Measurements from ENCODE around the gene FUT2. TPM values are rescaled to one million over a fixed set of nuclear protein-coding genes. Genes with fewer than 3 reads are reported as not detected.

Gene FUT2
- total RNA-seq, 2 donors from 2014 or later: 125 to 141 TPM

GRCh38 chr19:48660852-48661710 is 34.7 kb upstream of the FUT2 start:
- no peak overlapping the region for H3K9ac ChIP-seq (ENCODE audit: low read depth in 2 of 2, low read length in 2 of 2)
- no peaks in the 10 kb centered on the region for H3K9me3 ChIP-seq
- intact Hi-C loops (cut with DNase I): no loop called here
- H3K4me3 ChIP-seq: peak overlapping the region; percentile 2
- H3K4me1 ChIP-seq: no peaks in the 10 kb centered on the region
- peak; percentile 80 for DNase-seq
- TF ChIP-seq, protein P1, sequence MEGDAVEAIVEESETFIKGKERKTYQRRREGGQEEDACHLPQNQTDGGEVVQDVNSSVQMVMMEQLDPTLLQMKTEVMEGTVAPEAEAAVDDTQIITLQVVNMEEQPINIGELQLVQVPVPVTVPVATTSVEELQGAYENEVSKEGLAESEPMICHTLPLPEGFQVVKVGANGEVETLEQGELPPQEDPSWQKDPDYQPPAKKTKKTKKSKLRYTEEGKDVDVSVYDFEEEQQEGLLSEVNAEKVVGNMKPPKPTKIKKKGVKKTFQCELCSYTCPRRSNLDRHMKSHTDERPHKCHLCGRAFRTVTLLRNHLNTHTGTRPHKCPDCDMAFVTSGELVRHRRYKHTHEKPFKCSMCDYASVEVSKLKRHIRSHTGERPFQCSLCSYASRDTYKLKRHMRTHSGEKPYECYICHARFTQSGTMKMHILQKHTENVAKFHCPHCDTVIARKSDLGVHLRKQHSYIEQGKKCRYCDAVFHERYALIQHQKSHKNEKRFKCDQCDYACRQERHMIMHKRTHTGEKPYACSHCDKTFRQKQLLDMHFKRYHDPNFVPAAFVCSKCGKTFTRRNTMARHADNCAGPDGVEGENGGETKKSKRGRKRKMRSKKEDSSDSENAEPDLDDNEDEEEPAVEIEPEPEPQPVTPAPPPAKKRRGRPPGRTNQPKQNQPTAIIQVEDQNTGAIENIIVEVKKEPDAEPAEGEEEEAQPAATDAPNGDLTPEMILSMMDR (IDR thresholded peaks at IDR 0.05): no peak
- no peaks in the 10 kb centered on the region for H3K36me3 ChIP-seq
- H3K27ac ChIP-seq: no peak overlapping the region
- no peaks in the 10 kb centered on the region for H3K27me3 ChIP-seq

GRCh38 chr19:48661711-48662090 is 34.1 kb upstream of the FUT2 start:
- H3K27me3 ChIP-seq: no peaks in the 10 kb centered on the region
- no peak overlapping the region for H3K9ac ChIP-seq (ENCODE audit: low read depth in 2 of 2, low read length in 2 of 2)
- no peaks in the 10 kb centered on the region for H3K36me3 ChIP-seq
- TF ChIP-seq, protein P1 (IDR thresholded peaks at IDR 0.05): no peak
- no peaks in the 10 kb centered on the region for H3K4me1 ChIP-seq
- no peaks in the 10 kb centered on the region for H3K9me3 ChIP-seq
- intact Hi-C loops (cut with DNase I): no loop called here
- no peak overlapping the region for H3K4me3 ChIP-seq
- no peak for DNase-seq
- no peak overlapping the region for H3K27ac ChIP-seq

- Histone ChIP-seq H3K4me1 (no peaks in the 10 kb centered on the region), H3K36me3 (no peaks in the 10 kb centered on the region), H3K9ac (ENCODE audit: low read depth in 2 of 2, low read length in 2 of 2) (no peak overlapping the region), H3K27me3 (no peaks in the 10 kb centered on the region), H3K9me3 (no peaks in the 10 kb centered on the region), H3K27ac (no peak overlapping the region), H3K4me3 (no peak overlapping the region)
- TF ChIP-seq, protein P1 (IDR thresholded peaks at IDR 0.05): no peak
- intact Hi-C loops (cut with DNase I): no loop called here
- DNase-seq: no peak
Observed at GRCh38 chr19:48663667-48664066, 32.1 kb upstream of the FUT2 start.

DNA sequence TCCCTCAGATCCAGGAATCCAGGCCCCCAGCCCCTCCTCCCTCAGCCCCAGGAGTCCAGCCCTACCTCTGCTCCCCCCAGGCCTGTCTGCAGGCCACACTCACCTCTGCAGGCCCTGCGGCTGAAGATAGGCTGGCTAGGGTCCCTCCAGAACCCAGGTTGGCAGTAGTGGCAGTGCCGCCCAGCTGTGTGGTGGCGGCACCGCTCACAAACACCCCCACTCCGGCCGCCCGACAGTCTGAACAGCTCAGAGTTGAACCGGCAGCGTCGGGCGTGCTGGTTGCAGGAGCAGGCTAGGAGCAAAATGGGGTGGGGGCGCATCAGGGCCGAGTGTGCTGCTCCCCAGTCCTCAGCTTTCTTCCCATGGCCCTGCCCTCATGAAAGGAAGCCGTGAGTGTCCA is 31.3 kb upstream of the FUT2 start:
- Histone ChIP-seq H3K4me1 (no peaks in the 10 kb centered on the region), H3K36me3 (no peaks in the 10 kb centered on the region), H3K9ac (ENCODE audit: low read depth in 2 of 2, low read length in 2 of 2) (no peak overlapping the region), H3K27ac (no peak overlapping the region), H3K27me3 (no peaks in the 10 kb centered on the region), H3K4me3 (no peak overlapping the region), H3K9me3 (no peaks in the 10 kb centered on the region)
- TF ChIP-seq, protein P1 (IDR thresholded peaks at IDR 0.05): no peak
- intact Hi-C loops (cut with DNase I): no loop called here
- DNase-seq: no peak

GRCh38 chr19:48665786-48666185 is 30.0 kb upstream of the FUT2 start:
- TF ChIP-seq, protein P1 (IDR thresholded peaks at IDR 0.05): no peak
- H3K9me3 ChIP-seq: no peaks in the 10 kb centered on the region
- H3K9ac ChIP-seq (ENCODE audit: low read depth in 2 of 2, low read length in 2 of 2): no peak overlapping the region
- no peak for DNase-seq
- H3K4me1 ChIP-seq: no peaks in the 10 kb centered on the region
- H3K27me3 ChIP-seq: no peaks in the 10 kb centered on the region
- H3K36me3 ChIP-seq: no peaks in the 10 kb centered on the region
- intact Hi-C loops (cut with DNase I): no loop called here
- no peak overlapping the region for H3K4me3 ChIP-seq
- H3K27ac ChIP-seq: no peak overlapping the region

Data from colonic mucosa (tissue), 4 donors.